Neural cell (in vitro differentiated cells): ENCODE measurements around the gene APOC3. TPM values are rescaled to one million over a fixed set of nuclear protein-coding genes. Genes with fewer than 3 reads are reported as not detected.

Source experiments
- H2AFZ ChIP-seq: fragments of 200-600, 300-800 bp; sonication (generic), shearing (Covaris generic); 2 replicates; pipeline ENCODE4 v1.6.0; 2014; ENCODE audit warnings: low read depth, mild to moderate bottlenecking, antibody characterized with exemption, low read length, moderate library complexity
- H3F3A ChIP-seq: fragments of 200-600 bp; shearing (Covaris generic); 2 replicates; pipeline ENCODE4 v1.6.1; 2016; ENCODE audit warnings: mild to moderate bottlenecking, moderate library complexity, mixed read lengths, antibody characterized with exemption, low read length; ENCODE audit not compliant: insufficient read depth, poor library complexity, severe bottlenecking
- H3K27ac ChIP-seq: fragments of 200-600, 300-800 bp; sonication (generic), shearing (Covaris generic); 2 replicates; pipeline ENCODE4 v1.5.1; 2014; ENCODE audit warnings: mild to moderate bottlenecking, low read length, moderate library complexity
- H3K27me3 ChIP-seq: fragments of 300-800, 200-600 bp; sonication (generic), shearing (Covaris generic); 2 replicates; pipeline ENCODE4 v1.6.0; 2014; ENCODE audit warnings: mild to moderate bottlenecking, low read depth, low read length, moderate library complexity; ENCODE audit not compliant: insufficient read depth
- H3K36me3 ChIP-seq: fragments of 300-800, 200-600 bp; sonication (generic), shearing (Covaris generic); 2 replicates; pipeline ENCODE4 v1.5.1; 2014; ENCODE audit warnings: mild to moderate bottlenecking, antibody characterized with exemption, low read length, moderate library complexity; ENCODE audit not compliant: insufficient read depth
- H3K4me2 ChIP-seq: fragments of 300-800, 200-600 bp; sonication (generic), shearing (Covaris generic); 2 replicates; pipeline ENCODE4 v1.6.0; 2014; ENCODE audit warnings: mild to moderate bottlenecking, low read length
- H3K4me3 ChIP-seq: fragments of 300-800, 200-600 bp; sonication (generic), shearing (Covaris generic); 2 replicates; pipeline ENCODE4 v1.5.1; 2014; ENCODE audit warnings: mild to moderate bottlenecking, low read length, moderate library complexity
- H3K79me2 ChIP-seq: fragments of 200-600 bp; shearing (Covaris generic); replicated peaks from 2 replicates; pipeline ENCODE4 v1.6.0; 2014; ENCODE audit warnings: mild to moderate bottlenecking, low read length, moderate library complexity; ENCODE audit not compliant: insufficient read depth
- H3K9ac ChIP-seq: fragments of 300-800, 200-600 bp; sonication (generic), shearing (Covaris generic); 2 replicates; pipeline ENCODE4 v1.6.1; 2016; ENCODE audit warnings: mild to moderate bottlenecking, low read length, mixed read lengths
- H3K9me2 ChIP-seq: fragments of 200-600 bp; shearing (Covaris generic); 2 replicates; pipeline ENCODE4 v1.6.1; 2016; ENCODE audit warnings: mild to moderate bottlenecking, low read length, mixed read lengths; ENCODE audit not compliant: insufficient read depth
- H3K9me3 ChIP-seq: fragments of 200-600, 300-800 bp; sonication (generic), shearing (Covaris generic); 2 replicates; pipeline ENCODE4 v1.6.1; 2016; ENCODE audit warnings: mild to moderate bottlenecking, mixed run types, low read length, moderate library complexity, mixed read lengths
- H4K20me1 ChIP-seq: fragments of 200-600 bp; shearing (Covaris generic); 2 replicates; pipeline ENCODE4 v1.6.1; 2016; ENCODE audit warnings: mild to moderate bottlenecking, mixed run types; ENCODE audit not compliant: insufficient read depth
- CTCF ChIP-seq: fragments of 450-650 bp; IDR thresholded peaks from 2 replicates; pipeline ENCODE4 v1.5.1; 2014; ENCODE audit warnings: antibody characterized with exemption, mild to moderate bottlenecking, moderate library complexity; ENCODE audit not compliant: poor library complexity, severe bottlenecking
- EP300 ChIP-seq: fragments of 450-650 bp; conservative IDR thresholded peaks from 2 replicates; pipeline ENCODE4 v1.6.1; 2014; ENCODE audit warnings: antibody characterized with exemption, mild to moderate bottlenecking, moderate library complexity; ENCODE audit not compliant: poor library complexity, severe bottlenecking
- EZH2 ChIP-seq: fragments of 200-600, 300-800 bp; shearing (Covaris generic), sonication (generic); IDR thresholded peaks from 2 replicates; pipeline ENCODE4 v1.6.1; 2014; ENCODE audit warnings: antibody characterized with exemption, low read length, borderline replicate concordance, mild to moderate bottlenecking; ENCODE audit not compliant: insufficient read depth, poor library complexity, severe bottlenecking
- MXI1 ChIP-seq: fragments of 450-650 bp; conservative IDR thresholded peaks from 2 replicates; pipeline ENCODE4 v1.6.1; 2014; ENCODE audit warnings: antibody characterized with exemption, mild to moderate bottlenecking; ENCODE audit not compliant: poor library complexity, severe bottlenecking
- POLR2AphosphoS5 ChIP-seq: IDR thresholded peaks from 2 replicates; pipeline ENCODE4 v1.6.1; 2012
- RAD21 ChIP-seq: fragments of 450-650 bp; conservative IDR thresholded peaks from 2 replicates; pipeline ENCODE4 v1.6.1; 2014; ENCODE audit warnings: antibody characterized with exemption, mild to moderate bottlenecking, moderate library complexity
- REST ChIP-seq: IDR thresholded peaks from 2 replicates; pipeline ENCODE4 v1.6.1; 2012; ENCODE audit warnings: borderline replicate concordance
- SMC3 ChIP-seq: fragments of 450-650 bp; conservative IDR thresholded peaks from 2 replicates; pipeline ENCODE4 v1.6.1; 2014; ENCODE audit warnings: antibody characterized with exemption, mild to moderate bottlenecking, moderate library complexity; ENCODE audit not compliant: poor library complexity
- TAF1 ChIP-seq: IDR thresholded peaks from 2 replicates; pipeline ENCODE4 v1.6.1; 2012; ENCODE audit warnings: low read depth
- polyA plus RNA-seq: library from polyadenylated mRNA; depleted of rRNA; stranded (reverse); fragments of >200 nt; gene quantifications from 2 replicates; pipeline ENCODE4 v1.2.3, GENCODE V29; 2014

APOC3 gene
- polyA plus RNA-seq, 1 donor from 2014 or later = not detected

DNA sequence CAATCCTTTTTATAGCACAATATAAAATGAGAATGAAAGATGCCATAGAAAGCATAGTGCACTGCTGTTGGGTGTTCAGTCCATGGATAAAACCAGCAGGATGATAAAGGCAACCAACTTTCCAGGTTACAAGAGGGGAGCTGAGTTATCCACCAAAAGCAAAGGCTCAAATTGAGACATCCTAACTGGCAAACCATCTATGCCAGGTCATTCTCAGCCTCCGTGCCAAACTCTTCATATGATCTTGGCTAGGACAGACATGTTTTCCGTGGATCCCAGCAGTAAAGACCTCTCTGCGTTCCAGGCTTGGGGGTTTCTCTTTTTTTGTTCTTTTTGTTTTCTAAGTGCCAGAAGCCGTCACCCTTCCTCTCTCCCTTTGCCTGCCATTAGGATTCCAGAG is 15.0 kb downstream of the APOC3 start:
- H3K9ac ChIP-seq = no peak overlapping the region
- no peaks in the 10 kb centered on the region for H3K9me2 ChIP-seq
- H3K9me3 ChIP-seq = no peaks in the 10 kb centered on the region
- TF ChIP-seq SMC3 (no peak), POLR2AphosphoS5 (no peak), MXI1 (no peak), CTCF (no peak), TAF1 (no peak), EP300 (no peak), REST (no peak), RAD21 (no peak), EZH2 (no peak)
- no peaks in the 10 kb centered on the region for H3K79me2 ChIP-seq
- no peaks in the 10 kb centered on the region for H4K20me1 ChIP-seq
- H3K4me2 ChIP-seq = no peak overlapping the region
- peaks cover 7% of the 10 kb centered on the region for H3K36me3 ChIP-seq
- no peak overlapping the region for H3K4me3 ChIP-seq
- H3F3A ChIP-seq = no peaks in the 10 kb centered on the region
- no peaks in the 10 kb centered on the region for H3K27me3 ChIP-seq
- no peak overlapping the region for H2AFZ ChIP-seq
- H3K27ac ChIP-seq = no peak overlapping the region

DNA sequence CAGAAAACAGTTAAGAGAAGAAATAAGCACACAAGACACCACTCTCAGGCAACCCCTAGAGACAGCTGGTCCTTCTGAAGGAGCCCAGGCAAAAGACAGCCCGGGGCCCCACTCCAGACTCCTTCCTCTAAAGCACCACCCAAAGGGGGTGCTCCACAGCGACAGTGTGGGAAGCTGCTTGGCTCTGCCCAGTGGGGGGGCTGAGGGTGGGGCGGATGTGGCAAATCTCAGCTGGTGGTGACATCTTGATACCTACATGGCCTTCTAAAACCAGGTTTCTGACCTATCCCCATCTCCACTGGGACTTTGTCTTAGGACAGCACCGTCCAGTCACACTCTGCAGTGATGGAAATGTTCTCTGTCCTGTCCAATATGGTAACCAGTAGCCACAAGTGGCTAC is 17.9 kb downstream of the APOC3 start:
- peaks cover 11% of the 10 kb centered on the region for H3K36me3 ChIP-seq
- no peak overlapping the region for H2AFZ ChIP-seq
- H3K4me3 ChIP-seq = no peak overlapping the region
- H3K27me3 ChIP-seq = no peaks in the 10 kb centered on the region
- no peaks in the 10 kb centered on the region for H4K20me1 ChIP-seq
- H3K27ac ChIP-seq = no peak overlapping the region
- H3K4me2 ChIP-seq = no peak overlapping the region
- TF ChIP-seq MXI1 = no peak
- no peak for TF ChIP-seq SMC3
- TF ChIP-seq TAF1 = no peak
- no peak for TF ChIP-seq REST
- TF ChIP-seq RAD21 = no peak
- no peak for TF ChIP-seq CTCF
- no peak for TF ChIP-seq POLR2AphosphoS5
- no peak for TF ChIP-seq EZH2
- no peak for TF ChIP-seq EP300
- no peaks in the 10 kb centered on the region for H3K9me2 ChIP-seq
- H3K79me2 ChIP-seq = no peaks in the 10 kb centered on the region
- H3K9me3 ChIP-seq = no peaks in the 10 kb centered on the region
- no peak overlapping the region for H3K9ac ChIP-seq
- H3F3A ChIP-seq = no peaks in the 10 kb centered on the region
